ENCODE data around the gene SLC5A3. TPM values are rescaled to one million over a fixed set of nuclear protein-coding genes. Genes with fewer than 3 reads are reported as not detected.

SLC5A3 gene
- total RNA-seq, 1 experiment from 2014 or later = 8.8 TPM

GRCh38 chr21:34039678-34040382, 33.5 kb upstream of the SLC5A3 start:
- Histone ChIP-seq H3K4me2 (no peak overlapping the region), H3K27me3 (ENCODE audit: insufficient read depth, low read depth) (no peaks in the 10 kb centered on the region; the same call in 1 of the 2 replicates), H3K9me3 (ENCODE audit: insufficient read depth, low read depth) (no peaks in the 10 kb centered on the region), H4K20me1 (ENCODE audit: insufficient read depth) (no peaks in the 10 kb centered on the region), H3K9me2 (ENCODE audit: insufficient read depth) (no peaks in the 10 kb centered on the region), H2AFZ (no peak overlapping the region), H3K4me1 (replicated peaks; ENCODE audit: insufficient read depth) (no peaks in the 10 kb centered on the region), H3K36me3 (ENCODE audit: low read depth) (no peaks in the 10 kb centered on the region), H3F3A (ENCODE audit: insufficient read depth, low read depth) (no peaks in the 10 kb centered on the region), H3K4me3 (no peak overlapping the region), H3K79me2 (ENCODE audit: low read depth) (no peaks in the 10 kb centered on the region), H3K27ac (no peak overlapping the region)
- DNase-seq = no peak
- intact Hi-C loops (cut with micrococcal nuclease; ENCODE audit: unreplicated experiment) = no loop called here
- BruUV-seq (replicated peaks) = no TSS peak
- ChIA-PET CTCF (no interaction called here), POLR2A (ENCODE audit: unreplicated experiment) (no interaction called here)
- TF ChIP-seq CTCF (conservative IDR thresholded peaks at IDR 0.05) (no peak), EZH2 (IDR thresholded peaks at IDR 0.05; ENCODE audit: low read depth) (no peak)

- H3K4me2 ChIP-seq = no peak overlapping the region
- H3K79me2 ChIP-seq (ENCODE audit: low read depth) = no peaks in the 10 kb centered on the region
- H3K36me3 ChIP-seq (ENCODE audit: low read depth) = no peaks in the 10 kb centered on the region
- CTCF ChIA-PET = no interaction called here
- no peaks in the 10 kb centered on the region for H3F3A ChIP-seq (ENCODE audit: insufficient read depth, low read depth)
- no peaks in the 10 kb centered on the region for H3K9me2 ChIP-seq (ENCODE audit: insufficient read depth)
- intact Hi-C loops (cut with micrococcal nuclease; ENCODE audit: unreplicated experiment) = no loop called here
- no peaks in the 10 kb centered on the region for H4K20me1 ChIP-seq (ENCODE audit: insufficient read depth)
- no peaks in the 10 kb centered on the region; the same call in 1 of the 2 replicates for H3K27me3 ChIP-seq (ENCODE audit: insufficient read depth, low read depth)
- no peak overlapping the region for H2AFZ ChIP-seq
- H3K27ac ChIP-seq = no peak overlapping the region
- no peaks in the 10 kb centered on the region for H3K9me3 ChIP-seq (ENCODE audit: insufficient read depth, low read depth)
- no peak overlapping the region for H3K4me3 ChIP-seq
- TF ChIP-seq EZH2 (IDR thresholded peaks at IDR 0.05; ENCODE audit: low read depth) (no peak), CTCF (conservative IDR thresholded peaks at IDR 0.05) (no peak)
- no peak for DNase-seq
- no peaks in the 10 kb centered on the region for H3K4me1 ChIP-seq (replicated peaks; ENCODE audit: insufficient read depth)
- POLR2A ChIA-PET (ENCODE audit: unreplicated experiment) = no interaction called here
- BruUV-seq (replicated peaks) = no TSS peak
Measured at GRCh38 chr21:34042735-34043134, 30.6 kb upstream of the SLC5A3 start.

GRCh38 chr21:34043333-34043732, 30.0 kb upstream of the SLC5A3 start:
- Histone ChIP-seq H3K27me3 (ENCODE audit: insufficient read depth, low read depth) (no peaks in the 10 kb centered on the region; the same call in 1 of the 2 replicates), H3K4me3 (no peak overlapping the region), H3K9me3 (ENCODE audit: insufficient read depth, low read depth) (no peaks in the 10 kb centered on the region), H3K79me2 (ENCODE audit: low read depth) (no peaks in the 10 kb centered on the region), H3F3A (ENCODE audit: insufficient read depth, low read depth) (no peaks in the 10 kb centered on the region), H3K4me2 (no peak overlapping the region), H3K9me2 (ENCODE audit: insufficient read depth) (no peaks in the 10 kb centered on the region), H3K4me1 (replicated peaks; ENCODE audit: insufficient read depth) (no peaks in the 10 kb centered on the region), H3K36me3 (ENCODE audit: low read depth) (no peaks in the 10 kb centered on the region), H3K27ac (no peak overlapping the region), H4K20me1 (ENCODE audit: insufficient read depth) (no peaks in the 10 kb centered on the region), H2AFZ (no peak overlapping the region)
- no peak for DNase-seq
- ChIA-PET POLR2A (ENCODE audit: unreplicated experiment) (no interaction called here), CTCF (no interaction called here)
- TF ChIP-seq EZH2 (IDR thresholded peaks at IDR 0.05; ENCODE audit: low read depth) (no peak), CTCF (conservative IDR thresholded peaks at IDR 0.05) (no peak)
- BruUV-seq (replicated peaks) = no TSS peak
- intact Hi-C loops (cut with micrococcal nuclease; ENCODE audit: unreplicated experiment) = no loop called here
